ENCODE data around the gene TGM4. TPM values are rescaled to one million over a fixed set of nuclear protein-coding genes. Genes with fewer than 3 reads are reported as not detected.
"Not testable (repeated sequence)": the region's sequence is repeated elsewhere in the genome, so short reads cannot be mapped to it uniquely, and the experiment has no call there.

TGM4 gene
- total RNA-seq, 2 experiments from 2014 or later: not detected

- CTCF ChIA-PET: no interaction called here
- H3K4me1 Mint-ChIP-seq: no peaks in the 10 kb centered on the region
- POLR2A ChIA-PET: interaction anchor here (0.9 kb wide), 1 partner anchor 19 kb away, joined by 3 read pairs; no protein-coding TSS in a partner anchor
- no peaks in the 10 kb centered on the region for H3K27me3 Mint-ChIP-seq
- H3K9me3 Mint-ChIP-seq: no peaks in the 10 kb centered on the region
- no peak for DNase-seq
- H3K4me3 Mint-ChIP-seq: no peak overlapping the region
- no peak overlapping the region for H3K27ac Mint-ChIP-seq
- H3K36me3 Mint-ChIP-seq (ENCODE audit: low read depth): peaks cover 23% of the 10 kb centered on the region
These were observed 53.0 kb downstream of the TGM4 start for GRCh38 chr3:44927371-44927770.

- CTCF ChIA-PET: no interaction called here
- H3K4me3 Mint-ChIP-seq: no peak overlapping the region
- DNase-seq: no peak
- H3K9me3 Mint-ChIP-seq: no peaks in the 10 kb centered on the region
- no peak overlapping the region for H3K27ac Mint-ChIP-seq
- H3K4me1 Mint-ChIP-seq: peaks cover 4% of the 10 kb centered on the region
- H3K27me3 Mint-ChIP-seq: no peaks in the 10 kb centered on the region
- POLR2A ChIA-PET: no interaction called here
- H3K36me3 Mint-ChIP-seq (ENCODE audit: low read depth): peaks cover 41% of the 10 kb centered on the region
These were observed 55.4 kb downstream of the TGM4 start for GRCh38 chr3:44929782-44930181.

- ChIA-PET POLR2A (interaction anchor here (1.1 kb wide), 1 partner anchor 46 kb away, joined by 4 read pairs; the partner anchor contains the start of gene EXOSC7), CTCF (no interaction called here)
- DNase-seq: no peak
- H3K4me3 Mint-ChIP-seq: no peak overlapping the region
- H3K27me3 Mint-ChIP-seq: no peaks in the 10 kb centered on the region
- no peaks in the 10 kb centered on the region for H3K9me3 Mint-ChIP-seq
- peaks cover 5% of the 10 kb centered on the region for H3K4me1 Mint-ChIP-seq
- no peak overlapping the region for H3K27ac Mint-ChIP-seq
- peaks cover 39% of the 10 kb centered on the region for H3K36me3 Mint-ChIP-seq (ENCODE audit: low read depth)
These were observed 56.5 kb downstream of the TGM4 start for GRCh38 chr3:44930911-44931310.

GRCh38 chr3:44931791-44932190 is 57.4 kb downstream of the TGM4 start:
- POLR2A ChIA-PET: no interaction called here
- Mint-ChIP-seq H3K4me3 (no peak overlapping the region), H3K27me3 (no peaks in the 10 kb centered on the region), H3K27ac (no peak overlapping the region), H3K9me3 (no peaks in the 10 kb centered on the region), H3K36me3 (ENCODE audit: low read depth) (peaks cover 43% of the 10 kb centered on the region), H3K4me1 (peaks cover 10% of the 10 kb centered on the region)
- no peak for DNase-seq
- CTCF ChIA-PET: no interaction called here

- Mint-ChIP-seq H3K4me1 (peaks cover 10% of the 10 kb centered on the region), H3K9me3 (no peaks in the 10 kb centered on the region), H3K27me3 (no peaks in the 10 kb centered on the region), H3K36me3 (ENCODE audit: low read depth) (peaks cover 39% of the 10 kb centered on the region), H3K4me3 (no peak overlapping the region), H3K27ac (no peak overlapping the region)
- ChIA-PET POLR2A (no interaction called here), CTCF (no interaction called here)
- no peak for DNase-seq
These were observed 57.9 kb downstream of the TGM4 start for GRCh38 chr3:44932271-44932670.

GRCh38 chr3:44932986-44933944 is 58.9 kb downstream of the TGM4 start:
- no peak overlapping the region for H3K4me3 Mint-ChIP-seq
- no peak for DNase-seq
- ChIA-PET CTCF (no interaction called here), POLR2A (interaction anchor here (0.7 kb wide), 1 partner anchor 9 kb away, joined by 3 read pairs; no protein-coding TSS in a partner anchor)
- H3K4me1 Mint-ChIP-seq: peaks cover 10% of the 10 kb centered on the region
- no peak overlapping the region for H3K27ac Mint-ChIP-seq
- no peaks in the 10 kb centered on the region for H3K27me3 Mint-ChIP-seq
- H3K36me3 Mint-ChIP-seq (ENCODE audit: low read depth): peaks cover 42% of the 10 kb centered on the region
- H3K9me3 Mint-ChIP-seq: no peaks in the 10 kb centered on the region

- Mint-ChIP-seq H3K4me1 (peaks cover 6% of the 10 kb centered on the region), H3K27ac (no peak overlapping the region), H3K4me3 (no peak overlapping the region), H3K9me3 (no peaks in the 10 kb centered on the region), H3K27me3 (no peaks in the 10 kb centered on the region), H3K36me3 (ENCODE audit: low read depth) (peaks cover 37% of the 10 kb centered on the region)
- CTCF ChIA-PET: no interaction called here
- DNase-seq: no peak
- POLR2A ChIA-PET: no interaction called here
These were observed 65.2 kb downstream of the TGM4 start for GRCh38 chr3:44939581-44940036.

- DNase-seq: no peak
- Mint-ChIP-seq H3K27ac (no peak overlapping the region), H3K36me3 (ENCODE audit: low read depth) (peaks cover 37% of the 10 kb centered on the region), H3K9me3 (no peaks in the 10 kb centered on the region), H3K27me3 (no peaks in the 10 kb centered on the region), H3K4me1 (no peaks in the 10 kb centered on the region), H3K4me3 (no peak overlapping the region)
- ChIA-PET CTCF (no interaction called here), POLR2A (no interaction called here)
These were observed 68.0 kb downstream of the TGM4 start for GRCh38 chr3:44942202-44942921.

GRCh38 chr3:44948239-44948638 is 73.8 kb downstream of the TGM4 start:
- no peaks in the 10 kb centered on the region for H3K4me1 Mint-ChIP-seq
- ChIA-PET CTCF (no interaction called here), POLR2A (no interaction called here)
- no peak overlapping the region for H3K4me3 Mint-ChIP-seq
- no peak for DNase-seq
- peaks cover 14% of the 10 kb centered on the region for H3K36me3 Mint-ChIP-seq (ENCODE audit: low read depth)
- no peaks in the 10 kb centered on the region for H3K27me3 Mint-ChIP-seq
- no peaks in the 10 kb centered on the region for H3K9me3 Mint-ChIP-seq
- no peak overlapping the region for H3K27ac Mint-ChIP-seq

GRCh38 chr3:44949770-44950169 is 75.4 kb downstream of the TGM4 start:
- H3K27ac Mint-ChIP-seq, H3K9me3 Mint-ChIP-seq, POLR2A ChIA-PET, DNase-seq, H3K4me1 Mint-ChIP-seq, H3K4me3 Mint-ChIP-seq, H3K27me3 Mint-ChIP-seq: not testable (repeated sequence)
- peaks cover 16% of the 10 kb centered on the region for H3K36me3 Mint-ChIP-seq (ENCODE audit: low read depth)
- CTCF ChIA-PET: interaction anchor here (1.1 kb wide), 1 partner anchor 36 kb away, joined by 3 read pairs; no protein-coding TSS in a partner anchor

- no peaks in the 10 kb centered on the region for H3K9me3 Mint-ChIP-seq
- H3K4me1 Mint-ChIP-seq: peaks cover 3% of the 10 kb centered on the region
- no peak for DNase-seq
- CTCF ChIA-PET: interaction anchor here (1.1 kb wide), 1 partner anchor 36 kb away, joined by 3 read pairs; no protein-coding TSS in a partner anchor
- H3K27me3 Mint-ChIP-seq: no peaks in the 10 kb centered on the region
- peaks cover 13% of the 10 kb centered on the region for H3K36me3 Mint-ChIP-seq (ENCODE audit: low read depth)
- POLR2A ChIA-PET: no interaction called here
- no peak overlapping the region for H3K4me3 Mint-ChIP-seq
- no peak overlapping the region for H3K27ac Mint-ChIP-seq
These were observed 75.9 kb downstream of the TGM4 start for GRCh38 chr3:44950275-44950734.

- Mint-ChIP-seq H3K27me3 (no peaks in the 10 kb centered on the region), H3K4me3 (no peak overlapping the region), H3K27ac (no peak overlapping the region), H3K4me1 (peaks cover 3% of the 10 kb centered on the region), H3K36me3 (ENCODE audit: low read depth) (peaks cover 12% of the 10 kb centered on the region), H3K9me3 (no peaks in the 10 kb centered on the region)
- CTCF ChIA-PET: no interaction called here
- no peak for DNase-seq
- POLR2A ChIA-PET: no interaction called here
These were observed 78.3 kb downstream of the TGM4 start for GRCh38 chr3:44952689-44953088.

GRCh38 chr3:44954304-44954703 is 79.9 kb downstream of the TGM4 start:
- CTCF ChIA-PET: no interaction called here
- peaks cover 12% of the 10 kb centered on the region for H3K36me3 Mint-ChIP-seq (ENCODE audit: low read depth)
- no peak overlapping the region for H3K27ac Mint-ChIP-seq
- POLR2A ChIA-PET: no interaction called here
- H3K9me3 Mint-ChIP-seq: no peaks in the 10 kb centered on the region
- DNase-seq: no peak
- H3K27me3 Mint-ChIP-seq: no peaks in the 10 kb centered on the region
- no peak overlapping the region for H3K4me3 Mint-ChIP-seq
- peaks cover 3% of the 10 kb centered on the region for H3K4me1 Mint-ChIP-seq
